Astrocyte (in vitro differentiated cells and primary cell): ENCODE results near the gene CEACAM16. TPM values are rescaled to one million over a fixed set of nuclear protein-coding genes. Genes with fewer than 3 reads are reported as not detected.
A peak's percentile ranks its signal among the peaks of the same experiment; 100 is the strongest.

ENCODE experiments used
- DNase-seq: peaks from one replicate; pipeline ENCODE4 v3.0.0-alpha.2; 2010; ENCODE audit warnings: low read depth
- FAIRE-seq: peaks from 2 replicates; lab custom pipeline; 2011; peaks lifted over from hg19 to GRCh38; lab: Jason Lieb, UNC
- H2AFZ ChIP-seq: 2 replicates; pipeline ENCODE4 v1.6.0; 2012; ENCODE audit warnings: low read depth, low read length, inconsistent platforms
- H3K27ac ChIP-seq: 2 replicates; pipeline ENCODE4 v1.5.1; 2011; ENCODE audit warnings: low read depth, low read length, inconsistent platforms
- H3K27me3 ChIP-seq: 2 replicates; pipeline ENCODE4 v1.6.0; 2011; ENCODE audit warnings: low read length, inconsistent platforms; ENCODE audit not compliant: insufficient read depth
- H3K36me3 ChIP-seq: 2 replicates; pipeline ENCODE4 v1.5.1; 2011; ENCODE audit warnings: low read length, inconsistent platforms; ENCODE audit not compliant: insufficient read depth
- H3K4me1 ChIP-seq: 2 replicates; pipeline ENCODE4 v1.5.1; 2011; ENCODE audit warnings: low read length, inconsistent platforms; ENCODE audit not compliant: insufficient read depth
- H3K4me2 ChIP-seq: 2 replicates; pipeline ENCODE4 v1.6.0; 2012; ENCODE audit warnings: low read length, inconsistent platforms
- H3K4me3 ChIP-seq: 2 replicates; pipeline ENCODE4 v1.5.1; 2011; ENCODE audit warnings: low read depth, mild to moderate bottlenecking, low read length, inconsistent platforms; ENCODE audit not compliant: insufficient read depth
- H3K79me2 ChIP-seq: 2 replicates; pipeline ENCODE4 v1.6.0; 2012; ENCODE audit warnings: mild to moderate bottlenecking, low read length, inconsistent platforms; ENCODE audit not compliant: insufficient read depth
- H3K9ac ChIP-seq: 2 replicates; pipeline ENCODE4 v1.6.0; 2012; ENCODE audit warnings: mild to moderate bottlenecking, low read length, inconsistent platforms
- H3K9me3 ChIP-seq: 2 replicates; pipeline ENCODE4 v1.5.1; 2012; ENCODE audit warnings: low read depth, mild to moderate bottlenecking, low read length, inconsistent platforms; ENCODE audit not compliant: insufficient read depth
- H4K20me1 ChIP-seq: 2 replicates; pipeline ENCODE4 v1.6.0; 2012; ENCODE audit warnings: low read length, inconsistent platforms; ENCODE audit not compliant: insufficient read depth
- H3K27ac Mint-ChIP-seq: one replicate; pipeline ENCODE4 v1.8.0; 2021; ENCODE audit warnings: mild to moderate bottlenecking, mixed read lengths; ENCODE audit not compliant: unreplicated experiment
- H3K27me3 Mint-ChIP-seq: one replicate; pipeline ENCODE4 v1.8.0; 2021; ENCODE audit warnings: low read depth, mixed read lengths; ENCODE audit not compliant: unreplicated experiment
- H3K36me3 Mint-ChIP-seq: one replicate; pipeline ENCODE4 v1.8.0; 2021; ENCODE audit warnings: low read depth, mixed read lengths; ENCODE audit not compliant: unreplicated experiment
- H3K4me1 Mint-ChIP-seq: one replicate; pipeline ENCODE4 v1.8.0; 2021; ENCODE audit warnings: low read depth, mixed read lengths; ENCODE audit not compliant: unreplicated experiment
- H3K4me3 Mint-ChIP-seq: one replicate; pipeline ENCODE4 v1.8.0; 2021; ENCODE audit warnings: mild to moderate bottlenecking, moderate library complexity, mixed read lengths; ENCODE audit not compliant: unreplicated experiment
- H3K9me3 Mint-ChIP-seq: one replicate; pipeline ENCODE4 v1.8.0; 2021; ENCODE audit warnings: mild to moderate bottlenecking, mixed read lengths; ENCODE audit not compliant: unreplicated experiment
- EZH2 ChIP-seq: IDR thresholded peaks from 2 replicates; pipeline ENCODE4 v1.6.1; 2012; ENCODE audit warnings: mild to moderate bottlenecking, low read length, inconsistent platforms; ENCODE audit not compliant: insufficient read depth
- total RNA-seq: library from RNA; stranded (reverse); gene quantifications from 2 replicates; pipeline ENCODE4 v1.2.1, GENCODE V29; 2021
- TF ChIP-seq, protein P1 (sequence below): IDR thresholded peaks from 2 replicates; pipeline ENCODE4 v1.5.1; 2011; ENCODE audit warnings: low read depth, mild to moderate bottlenecking, inconsistent platforms, low read length, moderate library complexity; ENCODE audit not compliant: insufficient read depth

The CEACAM16 gene
- total RNA-seq, 1 donor from 2014 or later, result 0.14 TPM

DNA sequence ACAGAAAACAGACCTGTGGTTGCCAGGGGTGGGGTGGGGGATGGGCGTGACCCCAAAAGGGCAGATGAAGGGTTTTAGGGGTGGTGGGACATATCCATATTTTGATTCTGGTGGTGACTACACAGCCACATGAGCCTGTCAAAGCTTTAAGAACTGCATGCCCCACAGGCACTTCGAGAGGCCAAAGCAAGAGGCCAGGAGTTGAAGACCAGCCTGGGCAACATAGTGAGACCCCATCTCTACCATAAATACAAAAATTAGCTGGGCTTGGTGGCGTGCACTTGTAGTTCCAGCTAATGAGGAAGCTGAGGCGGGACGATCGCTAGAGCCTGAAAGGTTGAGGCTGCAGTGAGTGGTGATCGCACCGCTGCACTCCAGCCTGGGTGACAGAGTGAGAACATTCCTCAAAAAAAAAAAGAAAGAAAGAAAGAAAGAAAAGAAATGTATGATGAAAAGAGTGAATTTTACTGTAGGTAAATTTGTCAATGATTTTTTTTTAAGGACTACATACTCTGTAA lies 30.6 kb downstream of the CEACAM16 start:
- H3K9me3 Mint-ChIP-seq, result peaks cover 3% of the 10 kb centered on the region
- TF ChIP-seq EZH2, result no peak
- TF ChIP-seq, protein P1, sequence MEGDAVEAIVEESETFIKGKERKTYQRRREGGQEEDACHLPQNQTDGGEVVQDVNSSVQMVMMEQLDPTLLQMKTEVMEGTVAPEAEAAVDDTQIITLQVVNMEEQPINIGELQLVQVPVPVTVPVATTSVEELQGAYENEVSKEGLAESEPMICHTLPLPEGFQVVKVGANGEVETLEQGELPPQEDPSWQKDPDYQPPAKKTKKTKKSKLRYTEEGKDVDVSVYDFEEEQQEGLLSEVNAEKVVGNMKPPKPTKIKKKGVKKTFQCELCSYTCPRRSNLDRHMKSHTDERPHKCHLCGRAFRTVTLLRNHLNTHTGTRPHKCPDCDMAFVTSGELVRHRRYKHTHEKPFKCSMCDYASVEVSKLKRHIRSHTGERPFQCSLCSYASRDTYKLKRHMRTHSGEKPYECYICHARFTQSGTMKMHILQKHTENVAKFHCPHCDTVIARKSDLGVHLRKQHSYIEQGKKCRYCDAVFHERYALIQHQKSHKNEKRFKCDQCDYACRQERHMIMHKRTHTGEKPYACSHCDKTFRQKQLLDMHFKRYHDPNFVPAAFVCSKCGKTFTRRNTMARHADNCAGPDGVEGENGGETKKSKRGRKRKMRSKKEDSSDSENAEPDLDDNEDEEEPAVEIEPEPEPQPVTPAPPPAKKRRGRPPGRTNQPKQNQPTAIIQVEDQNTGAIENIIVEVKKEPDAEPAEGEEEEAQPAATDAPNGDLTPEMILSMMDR, result no peak

DNA sequence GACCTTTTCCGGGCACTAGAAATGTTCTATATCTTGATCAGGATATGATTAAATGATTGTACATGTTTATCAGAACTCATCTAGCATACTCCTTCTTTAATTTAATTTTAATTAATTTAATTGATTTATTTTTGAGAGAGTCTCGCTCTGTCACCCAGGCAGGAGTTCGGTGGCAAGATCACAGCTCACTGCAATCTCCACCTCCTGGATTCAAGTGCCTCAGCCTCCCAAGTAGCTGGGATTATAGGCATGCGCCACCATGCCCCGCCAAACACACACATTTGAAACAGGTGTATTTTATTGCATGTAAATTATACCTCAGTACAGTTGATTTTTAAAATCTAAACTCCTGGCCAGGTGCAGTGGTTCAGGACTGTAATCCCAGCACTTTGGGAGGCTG lies 32.1 kb downstream of the CEACAM16 start:
- DNase-seq (no peak), FAIRE-seq (no peak)
- Histone ChIP-seq H3K9ac (no peak overlapping the region), H3K27me3 (no peaks in the 10 kb centered on the region), H3K4me2 (no peak overlapping the region), H3K9me3 (no peaks in the 10 kb centered on the region), H3K79me2 (no peaks in the 10 kb centered on the region), H2AFZ (no peak overlapping the region), H3K36me3 (no peaks in the 10 kb centered on the region), H3K4me3 (no peak overlapping the region), H3K27ac (no peak overlapping the region), H4K20me1 (no peaks in the 10 kb centered on the region), H3K4me1 (peaks cover 4% of the 10 kb centered on the region)
- Mint-ChIP-seq H3K27ac (no peak overlapping the region), H3K36me3 (no peaks in the 10 kb centered on the region), H3K4me3 (no peak overlapping the region), H3K4me1 (peaks cover 3% of the 10 kb centered on the region), H3K27me3 (peaks cover 13% of the 10 kb centered on the region), H3K9me3 (peaks cover 3% of the 10 kb centered on the region)
- TF ChIP-seq, protein P1, result no peak
- no peak for TF ChIP-seq EZH2

More for the DNA sequence above, 30.6 kb downstream of the CEACAM16 start:
- H3K36me3 ChIP-seq, result no peaks in the 10 kb centered on the region
- no peak overlapping the region for H3K4me2 ChIP-seq
- Mint-ChIP-seq H3K4me3 (peak overlapping the region; percentile 8), H3K27ac (no peak overlapping the region), H3K36me3 (no peaks in the 10 kb centered on the region), H3K27me3 (peaks cover 16% of the 10 kb centered on the region), H3K4me1 (peaks cover 3% of the 10 kb centered on the region)
- H3K27me3 ChIP-seq, result no peaks in the 10 kb centered on the region
- H3K4me3 ChIP-seq, result no peak overlapping the region
- no peak for FAIRE-seq
- no peaks in the 10 kb centered on the region for H4K20me1 ChIP-seq
- no peak overlapping the region for H2AFZ ChIP-seq
- H3K27ac ChIP-seq, result no peak overlapping the region
- H3K9ac ChIP-seq, result no peak overlapping the region
- H3K9me3 ChIP-seq, result no peaks in the 10 kb centered on the region
- H3K79me2 ChIP-seq, result no peaks in the 10 kb centered on the region
- H3K4me1 ChIP-seq, result peaks cover 8% of the 10 kb centered on the region
- DNase-seq, result no peak

GRCh38 chr19:44731622-44732021 lies 32.7 kb downstream of the CEACAM16 start:
- Histone ChIP-seq H3K9me3 (no peaks in the 10 kb centered on the region), H3K36me3 (no peaks in the 10 kb centered on the region), H3K4me3 (no peak overlapping the region), H3K9ac (no peak overlapping the region), H3K27ac (no peak overlapping the region), H2AFZ (no peak overlapping the region), H4K20me1 (no peaks in the 10 kb centered on the region), H3K79me2 (no peaks in the 10 kb centered on the region), H3K27me3 (no peaks in the 10 kb centered on the region), H3K4me1 (peaks cover 4% of the 10 kb centered on the region), H3K4me2 (no peak overlapping the region)
- H3K4me1 Mint-ChIP-seq, result peaks cover 3% of the 10 kb centered on the region
- peaks cover 13% of the 10 kb centered on the region for H3K27me3 Mint-ChIP-seq
- DNase-seq, result no peak
- H3K4me3 Mint-ChIP-seq, result no peak overlapping the region
- TF ChIP-seq, protein P1, result no peak
- TF ChIP-seq EZH2, result no peak
- no peak for FAIRE-seq
- no peaks in the 10 kb centered on the region for H3K36me3 Mint-ChIP-seq
- no peak overlapping the region for H3K27ac Mint-ChIP-seq
- peaks cover 3% of the 10 kb centered on the region for H3K9me3 Mint-ChIP-seq
